Measurements from ENCODE around the gene YY1AP1. TPM values are rescaled to one million over a fixed set of nuclear protein-coding genes. Genes with fewer than 3 reads are reported as not detected.

YY1AP1 gene, protein sequence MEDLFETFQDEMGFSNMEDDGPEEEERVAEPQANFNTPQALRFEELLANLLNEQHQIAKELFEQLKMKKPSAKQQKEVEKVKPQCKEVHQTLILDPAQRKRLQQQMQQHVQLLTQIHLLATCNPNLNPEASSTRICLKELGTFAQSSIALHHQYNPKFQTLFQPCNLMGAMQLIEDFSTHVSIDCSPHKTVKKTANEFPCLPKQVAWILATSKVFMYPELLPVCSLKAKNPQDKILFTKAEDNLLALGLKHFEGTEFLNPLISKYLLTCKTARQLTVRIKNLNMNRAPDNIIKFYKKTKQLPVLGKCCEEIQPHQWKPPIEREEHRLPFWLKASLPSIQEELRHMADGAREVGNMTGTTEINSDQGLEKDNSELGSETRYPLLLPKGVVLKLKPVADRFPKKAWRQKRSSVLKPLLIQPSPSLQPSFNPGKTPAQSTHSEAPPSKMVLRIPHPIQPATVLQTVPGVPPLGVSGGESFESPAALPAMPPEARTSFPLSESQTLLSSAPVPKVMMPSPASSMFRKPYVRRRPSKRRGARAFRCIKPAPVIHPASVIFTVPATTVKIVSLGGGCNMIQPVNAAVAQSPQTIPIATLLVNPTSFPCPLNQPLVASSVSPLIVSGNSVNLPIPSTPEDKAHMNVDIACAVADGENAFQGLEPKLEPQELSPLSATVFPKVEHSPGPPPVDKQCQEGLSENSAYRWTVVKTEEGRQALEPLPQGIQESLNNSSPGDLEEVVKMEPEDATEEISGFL
- total RNA-seq, result 164 TPM

DNA sequence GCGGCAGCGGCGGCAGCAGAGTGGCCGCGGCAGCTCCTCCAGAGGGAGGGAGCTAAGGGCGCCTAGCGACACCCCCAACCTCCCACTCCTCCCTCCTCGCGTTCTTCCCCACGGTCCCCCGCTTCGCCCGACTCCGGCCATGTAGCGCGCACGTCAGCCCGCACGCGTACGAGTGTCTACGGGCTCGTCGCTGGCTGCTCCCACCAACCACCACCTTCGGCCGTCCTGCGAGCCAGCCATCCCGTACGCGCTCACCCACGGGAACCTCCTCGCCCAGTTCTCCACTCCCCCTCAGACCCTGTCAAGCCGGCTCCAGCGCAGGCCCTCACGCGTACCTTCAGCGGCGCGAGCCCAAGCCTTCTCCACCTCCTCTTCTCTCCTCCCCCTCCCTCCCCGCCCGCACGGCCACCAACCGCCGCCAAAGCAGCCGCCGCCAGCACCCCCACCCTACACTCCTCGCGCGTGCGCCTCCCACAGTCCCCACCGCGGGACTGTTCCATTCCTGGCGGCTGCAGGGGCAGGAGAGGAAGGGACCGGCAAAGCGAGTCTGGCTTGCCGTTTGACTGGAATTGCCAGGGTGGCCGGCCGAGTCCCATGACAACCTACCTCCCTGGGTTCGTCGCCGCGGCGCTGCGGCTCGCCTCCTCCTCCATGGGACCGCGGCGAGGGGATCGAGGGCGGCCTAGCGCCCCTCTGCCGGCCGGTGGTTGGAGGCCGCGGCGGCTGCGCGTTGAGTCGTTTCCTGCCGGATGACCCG, at the start of gene YY1AP1:
YY1AP1 (minus strand) TSS at position 451 of the 757 bp plus-strand sequence. CDS start 8,338 bp downstream, outside the sequence.

DNA sequence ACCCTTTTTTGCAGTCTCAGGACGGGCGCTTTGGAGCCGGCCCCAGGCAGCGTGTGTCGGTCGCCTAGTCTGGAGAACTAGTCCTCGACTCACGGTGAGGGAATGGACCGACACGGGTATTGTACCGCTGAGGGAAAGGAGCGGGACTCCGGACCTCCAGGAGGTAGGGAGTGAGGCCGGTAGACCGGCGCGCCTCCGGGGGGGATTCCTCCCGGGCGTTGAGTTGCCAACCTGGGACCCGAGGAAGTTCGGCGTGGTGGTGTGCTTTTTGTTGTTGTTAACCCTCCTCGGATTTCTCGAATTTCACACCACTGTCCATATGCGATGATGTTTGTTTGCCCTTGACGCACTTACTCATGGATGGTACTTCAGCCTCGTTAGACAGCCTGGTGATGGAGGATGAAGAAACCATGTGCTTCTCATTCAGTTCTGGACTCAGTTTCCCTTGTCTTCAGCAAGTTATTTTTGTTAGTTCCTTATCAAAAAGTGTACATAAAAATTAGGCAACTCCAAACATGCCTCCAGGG, 570 bp upstream of the YY1AP1 start, which contains the start of gene DAP3:
DAP3 (plus strand) TSS at position 11 of the 527 bp plus-strand sequence. CDS start 20,689 bp downstream, outside the sequence.

DNA sequence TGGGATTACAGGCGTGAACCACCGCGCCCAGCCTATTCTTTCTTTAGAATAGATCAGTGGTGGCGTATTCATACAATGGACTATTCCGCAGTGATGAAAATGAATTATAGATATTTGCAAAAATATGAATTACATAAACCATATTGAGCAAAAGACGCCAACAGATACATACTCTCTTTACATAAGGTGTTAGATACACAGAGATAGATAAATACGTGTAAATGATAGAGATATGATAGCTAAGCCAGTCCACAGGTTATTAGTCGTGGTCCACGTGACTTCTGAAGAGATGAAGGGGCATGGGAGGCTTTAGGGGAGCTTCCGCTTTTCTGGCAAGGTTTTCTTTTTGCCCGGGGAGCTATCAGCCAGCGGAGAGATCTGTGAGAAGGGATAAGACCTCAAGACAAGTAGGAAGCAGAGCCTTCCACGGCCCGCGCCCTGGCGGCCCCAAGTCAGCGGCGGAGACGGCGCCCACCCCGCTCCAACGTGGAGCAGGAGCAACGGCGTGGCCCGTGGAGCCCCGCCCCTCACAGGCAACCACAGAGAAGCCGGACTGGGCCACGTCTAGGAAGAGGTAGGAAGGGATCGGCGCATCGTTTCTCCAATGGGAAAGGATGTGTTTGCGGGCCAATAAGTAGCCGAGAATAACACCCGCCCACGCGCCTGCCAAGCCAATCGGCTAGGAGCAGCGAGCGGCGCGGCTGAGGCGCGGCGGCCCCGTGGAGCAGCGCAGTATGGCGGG, 78.9 kb downstream of the YY1AP1 start, which contains the start of gene MSTO1:
MSTO1 (plus strand) TSS at position 704 of the 742 bp plus-strand sequence; CDS start at position 735, 31 bp downstream.

Other genes with a start within 250 kb of the YY1AP1 start
- 88.0 TPM for gene ASH1L, start 126.0 kb downstream of the YY1AP1 start, total RNA-seq
- 50.4 TPM for gene MSTO1, start 78.6 kb downstream of the YY1AP1 start, total RNA-seq
- 50.1 TPM for gene DAP3, start 317 bp upstream of the YY1AP1 start, total RNA-seq
- 66.4 TPM for gene GON4L, start 168.4 kb upstream of the YY1AP1 start, total RNA-seq
- gene SYT11, start 170.8 kb upstream of the YY1AP1 start, total RNA-seq, result 134 TPM
- gene RIT1, start 222.6 kb upstream of the YY1AP1 start, total RNA-seq, result 54.2 TPM
- 71.8 TPM for gene KHDC4, start 245.6 kb upstream of the YY1AP1 start, total RNA-seq